Activated naive CD8-positive, alpha-beta T cell treated with anti-CD3 and anti-CD28 coated beads, Interleukin-2, amount 10 ng/mL, durations not matched to agents 7 days and 5 days (primary cell): ENCODE data around the gene PUS3. TPM values are rescaled to one million over a fixed set of nuclear protein-coding genes. Genes with fewer than 3 reads are reported as not detected.
"Not testable (repeated sequence)": the region's sequence is repeated elsewhere in the genome, so short reads cannot be mapped to it uniquely, and the experiment has no call there.

Experiments used
- ATAC-seq: fragments of 150-1000 bp; cut with Tn5 transposase; one replicate; pipeline ENCODE4 v1.10.0; 2021; ENCODE audit warnings: low read depth, moderate library complexity
- POLR2A ChIA-PET: fragments of 350-600 bp; sonication (Branson Sonifier 250); formaldehyde crosslinking; loops from one replicate; lab custom pipeline; 2021; ENCODE audit warnings: antibody characterized with exemption; lab: Charles Lee
- DNase-seq: peaks from one replicate; pipeline ENCODE4 v3.0.0; 2021
- H3K27ac Mint-ChIP-seq: one replicate; pipeline ENCODE4 v1.8.0; 2022; ENCODE audit warnings: mild to moderate bottlenecking, mixed read lengths
- H3K27me3 Mint-ChIP-seq: one replicate; pipeline ENCODE4 v1.8.0; 2022; ENCODE audit warnings: mild to moderate bottlenecking, moderate library complexity, mixed read lengths
- H3K36me3 Mint-ChIP-seq: one replicate; pipeline ENCODE4 v1.8.0; 2021; ENCODE audit warnings: mild to moderate bottlenecking, mixed read lengths
- H3K4me1 Mint-ChIP-seq: one replicate; pipeline ENCODE4 v1.8.0; 2021; ENCODE audit warnings: mixed read lengths
- H3K4me3 Mint-ChIP-seq: one replicate; pipeline ENCODE4 v1.8.0; 2022; ENCODE audit warnings: mild to moderate bottlenecking, moderate library complexity, mixed read lengths
- H3K9me3 Mint-ChIP-seq: one replicate; pipeline ENCODE4 v1.8.0; 2021; ENCODE audit warnings: mixed read lengths
- total RNA-seq, 2 experiments: library from RNA; stranded (reverse); gene quantifications; one replicate each; pipeline ENCODE4 v1.2.3, GENCODE V29; 2021

Gene PUS3
- total RNA-seq, 2 experiments from 2014 or later = 10.1 to 10.9 TPM

- Mint-ChIP-seq H3K27me3 (no peaks in the 10 kb centered on the region), H3K9me3 (no peaks in the 10 kb centered on the region), H3K36me3 (peaks cover 25% of the 10 kb centered on the region), H3K4me1 (peaks cover 23% of the 10 kb centered on the region), H3K27ac (no peak overlapping the region), H3K4me3 (peak overlapping the region; percentile 11)
- ATAC-seq = no peak
- POLR2A ChIA-PET = interaction anchor here (0.7 to 1.3 kb wide), 2 partner anchors 12 to 320 kb away, joined by 3 read pairs; partner anchors contain the start of gene PUS3
- no peak for DNase-seq
Observed at GRCh38 chr11:125890447-125891100, 12.4 kb downstream of the PUS3 start.

- H3K9me3 Mint-ChIP-seq = no peaks in the 10 kb centered on the region
- H3K4me3 Mint-ChIP-seq = peak within 1 kb of the TSS; percentile 84
- peaks cover 20% of the 10 kb centered on the region for H3K4me1 Mint-ChIP-seq
- POLR2A ChIA-PET = interaction anchor here (0.5 to 2.5 kb wide), 20 partner anchors 9 to 1087 kb away, joined by 3 to 44 read pairs (median 6); partner anchors contain the start of genes CCDC15, CHEK1, DDX25 and EI24
- ATAC-seq (peak; percentile 84), DNase-seq (peak; percentile 100)
- peaks cover 8% of the 10 kb centered on the region for H3K36me3 Mint-ChIP-seq
- no peaks in the 10 kb centered on the region for H3K27me3 Mint-ChIP-seq
- peak within 1 kb of the TSS; percentile 91 for H3K27ac Mint-ChIP-seq
Observed at GRCh38 chr11:125887373-125888324, 15.4 kb downstream of the PUS3 start, which contains the start of gene HYLS1. Gene HYLS1 (plus strand): TSS chr11:125887668. CDS start chr11:125899369, 11,701 bp downstream.

GRCh38 chr11:125886997-125887372, 16.0 kb downstream of the PUS3 start:
- Mint-ChIP-seq H3K27me3 (no peaks in the 10 kb centered on the region), H3K4me3 (peak overlapping the region; percentile 84), H3K36me3 (peaks cover 5% of the 10 kb centered on the region), H3K27ac (peak overlapping the region; percentile 91), H3K9me3 (no peaks in the 10 kb centered on the region), H3K4me1 (peaks cover 20% of the 10 kb centered on the region)
- ATAC-seq (peak; percentile 45), DNase-seq (peak; percentile 73)
- POLR2A ChIA-PET = interaction anchor here (0.6 to 2.5 kb wide), 17 partner anchors 9 to 1086 kb away, joined by 3 to 44 read pairs (median 7); partner anchors contain the start of genes CHEK1, DDX25, EI24 and FAM118B

- POLR2A ChIA-PET = no interaction called here
- no peak overlapping the region for H3K27ac Mint-ChIP-seq
- ATAC-seq (no peak), DNase-seq (no peak)
- no peak overlapping the region for H3K4me3 Mint-ChIP-seq
- no peaks in the 10 kb centered on the region for H3K9me3 Mint-ChIP-seq
- H3K27me3 Mint-ChIP-seq = peaks cover 13% of the 10 kb centered on the region
- H3K36me3 Mint-ChIP-seq = peaks cover 2% of the 10 kb centered on the region
- peaks cover 6% of the 10 kb centered on the region for H3K4me1 Mint-ChIP-seq
Observed at GRCh38 chr11:125883375-125883774, 19.6 kb downstream of the PUS3 start.

DNA sequence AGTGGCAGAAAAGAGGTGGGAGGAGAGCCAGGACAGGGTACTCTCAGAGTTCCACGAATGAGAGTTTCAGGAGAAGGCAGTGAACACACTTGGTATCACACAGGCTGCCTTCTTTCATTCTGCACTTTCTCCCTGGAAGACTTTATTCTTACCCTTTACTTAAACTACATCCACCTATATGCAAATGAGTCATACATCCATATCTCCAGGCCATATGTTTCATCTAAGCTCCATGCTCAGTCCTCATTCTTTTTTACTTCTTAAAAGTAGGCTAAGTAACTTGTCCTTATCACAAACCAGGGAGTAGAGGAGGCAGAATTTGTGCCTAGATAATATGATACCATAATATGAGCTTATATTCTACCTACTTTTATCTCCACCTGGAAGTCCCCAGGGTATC, 21.7 kb downstream of the PUS3 start:
- DNase-seq (no peak), ATAC-seq (no peak)
- H3K36me3 Mint-ChIP-seq = no peaks in the 10 kb centered on the region
- no peak overlapping the region for H3K27ac Mint-ChIP-seq
- no peak overlapping the region for H3K4me3 Mint-ChIP-seq
- no peaks in the 10 kb centered on the region for H3K4me1 Mint-ChIP-seq
- H3K9me3 Mint-ChIP-seq = no peaks in the 10 kb centered on the region
- POLR2A ChIA-PET = no interaction called here
- peaks cover 15% of the 10 kb centered on the region for H3K27me3 Mint-ChIP-seq

GRCh38 chr11:125874556-125875124, 28.4 kb downstream of the PUS3 start:
- Mint-ChIP-seq H3K27ac (no peak overlapping the region), H3K9me3 (no peaks in the 10 kb centered on the region), H3K4me1 (peaks cover 4% of the 10 kb centered on the region), H3K36me3 (no peaks in the 10 kb centered on the region), H3K27me3 (peaks cover 10% of the 10 kb centered on the region), H3K4me3 (no peak overlapping the region)
- DNase-seq = no peak
- ATAC-seq = peak; percentile 78
- POLR2A ChIA-PET = no interaction called here

GRCh38 chr11:125873881-125874555, 29.0 kb downstream of the PUS3 start:
- no peak for ATAC-seq
- POLR2A ChIA-PET = no interaction called here
- no peaks in the 10 kb centered on the region for H3K36me3 Mint-ChIP-seq
- H3K4me3 Mint-ChIP-seq = no peak overlapping the region
- peaks cover 4% of the 10 kb centered on the region for H3K4me1 Mint-ChIP-seq
- DNase-seq = no peak
- peaks cover 6% of the 10 kb centered on the region for H3K27me3 Mint-ChIP-seq
- no peaks in the 10 kb centered on the region for H3K9me3 Mint-ChIP-seq
- H3K27ac Mint-ChIP-seq = no peak overlapping the region

DNA sequence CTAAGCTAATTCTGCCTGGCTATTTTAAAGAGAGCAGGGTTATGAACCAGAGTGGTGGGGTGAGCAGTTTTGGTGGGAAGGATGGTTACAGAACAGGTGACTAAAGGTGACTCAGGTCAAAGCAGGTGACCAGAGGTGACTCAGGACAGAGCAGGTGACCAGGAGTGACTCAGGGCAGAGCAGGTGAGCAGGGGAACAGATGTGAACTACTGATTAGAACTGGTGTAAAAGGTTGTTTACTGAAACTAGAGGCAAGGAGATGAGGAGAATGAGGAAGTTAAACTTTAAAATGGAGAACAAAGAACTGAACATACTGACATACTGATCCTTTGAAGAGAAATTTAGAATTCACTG, 30.9 kb downstream of the PUS3 start:
- ATAC-seq = no peak
- H3K27ac Mint-ChIP-seq = no peak overlapping the region
- POLR2A ChIA-PET = no interaction called here
- no peaks in the 10 kb centered on the region for H3K9me3 Mint-ChIP-seq
- H3K4me3 Mint-ChIP-seq = no peak overlapping the region
- H3K36me3 Mint-ChIP-seq = no peaks in the 10 kb centered on the region
- peaks cover 3% of the 10 kb centered on the region for H3K27me3 Mint-ChIP-seq
- H3K4me1 Mint-ChIP-seq = peaks cover 4% of the 10 kb centered on the region
- DNase-seq = no peak

DNA sequence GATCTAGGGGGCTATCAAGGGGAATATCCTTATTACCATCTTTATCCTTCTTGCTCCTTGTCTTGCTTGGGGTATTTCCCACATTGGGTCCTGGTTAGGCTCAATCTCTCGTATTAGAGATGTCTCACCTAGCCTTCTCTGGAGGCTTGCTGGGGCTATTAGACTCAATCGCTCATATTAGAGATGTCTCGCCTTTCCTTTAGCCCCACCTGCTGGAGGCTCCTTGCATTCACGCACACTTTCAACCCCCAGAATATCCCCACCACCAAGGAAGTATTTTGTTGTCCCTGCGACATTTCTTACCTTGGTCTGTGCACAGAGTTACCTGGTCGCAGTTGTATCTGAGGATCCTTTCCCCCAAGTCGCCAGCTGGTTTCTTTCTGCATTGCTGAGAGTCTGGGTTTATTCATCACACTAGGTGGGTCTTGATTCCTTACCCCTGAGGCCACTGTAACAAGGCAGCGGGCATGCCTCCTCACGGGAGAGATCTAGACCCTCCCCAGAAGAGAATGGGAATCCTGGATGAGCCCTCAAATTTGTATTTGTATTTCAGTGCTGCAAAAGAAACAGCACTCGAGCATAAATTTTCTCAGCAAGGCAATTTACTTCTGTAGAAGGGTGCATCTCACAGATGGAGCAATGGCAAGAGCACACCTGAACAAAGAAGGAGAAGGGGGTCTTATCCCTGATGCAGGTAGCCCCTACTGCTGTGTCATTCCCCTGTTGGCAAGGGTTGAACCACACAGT, 31.4 kb downstream of the PUS3 start:
- Mint-ChIP-seq H3K9me3 (no peaks in the 10 kb centered on the region), H3K27ac (no peak overlapping the region), H3K4me1 (peaks cover 4% of the 10 kb centered on the region), H3K36me3 (no peaks in the 10 kb centered on the region), H3K27me3 (peaks cover 3% of the 10 kb centered on the region), H3K4me3 (no peak overlapping the region)
- ATAC-seq = no peak
- POLR2A ChIA-PET = no interaction called here
- no peak for DNase-seq

DNA sequence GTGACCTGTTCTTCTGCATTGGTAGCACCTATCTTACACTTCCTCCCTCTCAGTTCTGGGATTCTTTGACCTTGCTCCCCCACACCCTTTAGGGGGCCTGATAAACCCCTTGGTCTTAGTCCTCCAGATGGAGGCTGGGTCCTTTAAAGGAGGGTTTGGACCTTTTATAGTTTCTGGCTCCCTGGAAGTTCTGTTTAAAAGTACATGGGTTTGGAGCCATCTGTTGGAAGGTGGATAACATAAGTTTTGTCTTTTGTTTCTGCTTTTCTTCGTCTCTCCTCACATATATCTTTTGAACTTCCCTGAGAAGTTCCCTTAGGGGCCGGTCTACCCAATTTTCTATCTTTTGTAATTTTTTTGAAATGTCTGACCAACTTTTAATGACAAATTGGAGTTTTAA, 33.5 kb downstream of the PUS3 start:
- Mint-ChIP-seq H3K36me3 (no peaks in the 10 kb centered on the region), H3K9me3 (no peaks in the 10 kb centered on the region), H3K4me3 (no peak overlapping the region), H3K4me1 (peaks cover 2% of the 10 kb centered on the region), H3K27ac (no peak overlapping the region), H3K27me3 (peaks cover 3% of the 10 kb centered on the region)
- ATAC-seq (no peak), DNase-seq (no peak)
- POLR2A ChIA-PET = no interaction called here

DNA sequence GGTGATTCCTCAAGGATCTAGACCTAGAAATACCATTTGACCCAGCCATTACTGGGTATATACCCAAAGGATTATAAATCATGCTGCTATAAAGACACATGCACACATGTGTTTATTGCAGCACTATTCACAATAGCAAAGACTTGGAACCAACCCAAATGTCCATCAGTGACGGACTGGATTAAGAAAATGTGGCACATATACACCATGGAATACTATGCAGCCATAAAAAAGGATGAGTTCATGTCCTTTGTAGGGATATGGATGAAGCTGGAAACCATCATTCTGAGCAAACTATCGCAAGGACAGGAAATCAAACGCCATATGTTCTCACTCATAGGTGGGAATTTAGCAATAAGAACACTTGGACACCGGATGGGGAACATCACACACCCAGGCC, 37.7 kb downstream of the PUS3 start:
- H3K4me1 Mint-ChIP-seq, H3K36me3 Mint-ChIP-seq, H3K9me3 Mint-ChIP-seq, POLR2A ChIA-PET, ATAC-seq, H3K27me3 Mint-ChIP-seq, H3K4me3 Mint-ChIP-seq, H3K27ac Mint-ChIP-seq, DNase-seq: not testable (repeated sequence)

GRCh38 chr11:125862786-125863185, 40.2 kb downstream of the PUS3 start:
- H3K27ac Mint-ChIP-seq, ATAC-seq, H3K27me3 Mint-ChIP-seq, H3K9me3 Mint-ChIP-seq, DNase-seq, H3K36me3 Mint-ChIP-seq, POLR2A ChIA-PET, H3K4me3 Mint-ChIP-seq, H3K4me1 Mint-ChIP-seq: not testable (repeated sequence)
